PFSK-1 (cell line): Measurements from ENCODE around the gene LAMTOR3.

Experiments used
- FOXP2 ChIP-seq: optimal IDR thresholded peaks from 2 replicates; pipeline ENCODE3; 2011; ENCODE audit warnings: borderline replicate concordance, control low read depth, inconsistent platforms; ENCODE audit not compliant: insufficient read depth; ENCODE audit errors: extremely low read length, extremely low read depth
- POLR2AphosphoS5 ChIP-seq: IDR thresholded peaks from 2 replicates; pipeline ENCODE4 v1.6.1; 2012; ENCODE audit warnings: low read depth, mild to moderate bottlenecking, control low read depth, low read length, moderate library complexity
- SIN3A ChIP-seq: IDR thresholded peaks from 2 replicates; pipeline ENCODE4 v1.6.1; 2012; ENCODE audit warnings: mild to moderate bottlenecking, low read length, moderate library complexity, borderline replicate concordance; ENCODE audit not compliant: insufficient read depth
- TAF1 ChIP-seq: IDR thresholded peaks from 2 replicates; pipeline ENCODE4 v1.6.1; 2012; ENCODE audit warnings: low read length, control low read depth, borderline replicate concordance; ENCODE audit not compliant: insufficient read depth
- TF ChIP-seq, protein P1 (sequence below), 2 experiments: IDR thresholded peaks; 2 replicates each; pipeline versions ENCODE4 v1.6.1 to v1.8.0; 2011 to 2012; ENCODE audit warnings: low read depth in 2 of 2, low read length in 2 of 2, control low read depth in 1 of 2, inconsistent platforms in 1 of 2, mild to moderate bottlenecking in 1 of 2, moderate library complexity in 1 of 2; ENCODE audit not compliant: insufficient read depth in 1 of 2

Gene LAMTOR3

DNA sequence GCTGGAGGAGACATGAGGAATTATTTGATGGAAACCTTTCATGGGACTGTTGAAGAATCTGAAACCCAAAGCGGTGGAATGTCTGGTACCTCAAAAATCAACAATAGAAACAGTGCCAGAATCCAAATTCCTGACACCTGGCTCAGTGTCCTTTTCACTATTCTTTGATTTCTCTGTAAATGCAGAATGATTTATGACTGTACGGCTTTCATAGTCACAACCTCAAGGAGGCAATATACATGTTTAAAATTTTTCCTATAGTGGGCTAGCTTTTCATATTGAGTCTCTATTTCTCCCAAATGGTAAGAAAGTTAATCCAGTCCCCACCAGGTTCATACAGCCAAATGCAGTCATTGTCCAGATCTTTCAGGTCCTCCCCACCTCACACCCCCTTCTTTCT, 58.3 kb downstream of the LAMTOR3 start:
- TF ChIP-seq FOXP2 (no peak), TAF1 (no peak), SIN3A (no peak), POLR2AphosphoS5 (no peak)
- TF ChIP-seq, protein P1, sequence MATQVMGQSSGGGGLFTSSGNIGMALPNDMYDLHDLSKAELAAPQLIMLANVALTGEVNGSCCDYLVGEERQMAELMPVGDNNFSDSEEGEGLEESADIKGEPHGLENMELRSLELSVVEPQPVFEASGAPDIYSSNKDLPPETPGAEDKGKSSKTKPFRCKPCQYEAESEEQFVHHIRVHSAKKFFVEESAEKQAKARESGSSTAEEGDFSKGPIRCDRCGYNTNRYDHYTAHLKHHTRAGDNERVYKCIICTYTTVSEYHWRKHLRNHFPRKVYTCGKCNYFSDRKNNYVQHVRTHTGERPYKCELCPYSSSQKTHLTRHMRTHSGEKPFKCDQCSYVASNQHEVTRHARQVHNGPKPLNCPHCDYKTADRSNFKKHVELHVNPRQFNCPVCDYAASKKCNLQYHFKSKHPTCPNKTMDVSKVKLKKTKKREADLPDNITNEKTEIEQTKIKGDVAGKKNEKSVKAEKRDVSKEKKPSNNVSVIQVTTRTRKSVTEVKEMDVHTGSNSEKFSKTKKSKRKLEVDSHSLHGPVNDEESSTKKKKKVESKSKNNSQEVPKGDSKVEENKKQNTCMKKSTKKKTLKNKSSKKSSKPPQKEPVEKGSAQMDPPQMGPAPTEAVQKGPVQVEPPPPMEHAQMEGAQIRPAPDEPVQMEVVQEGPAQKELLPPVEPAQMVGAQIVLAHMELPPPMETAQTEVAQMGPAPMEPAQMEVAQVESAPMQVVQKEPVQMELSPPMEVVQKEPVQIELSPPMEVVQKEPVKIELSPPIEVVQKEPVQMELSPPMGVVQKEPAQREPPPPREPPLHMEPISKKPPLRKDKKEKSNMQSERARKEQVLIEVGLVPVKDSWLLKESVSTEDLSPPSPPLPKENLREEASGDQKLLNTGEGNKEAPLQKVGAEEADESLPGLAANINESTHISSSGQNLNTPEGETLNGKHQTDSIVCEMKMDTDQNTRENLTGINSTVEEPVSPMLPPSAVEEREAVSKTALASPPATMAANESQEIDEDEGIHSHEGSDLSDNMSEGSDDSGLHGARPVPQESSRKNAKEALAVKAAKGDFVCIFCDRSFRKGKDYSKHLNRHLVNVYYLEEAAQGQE (IDR thresholded peaks at IDR 0.05; ENCODE audit: insufficient read depth in 1 of 2, low read depth in 2 of 2, low read length in 2 of 2), result no peak

GRCh38 chr4:99834569-99834968, 59.7 kb downstream of the LAMTOR3 start:
- TF ChIP-seq, protein P1 (IDR thresholded peaks at IDR 0.05; ENCODE audit: insufficient read depth in 1 of 2, low read depth in 2 of 2, low read length in 2 of 2), result no peak
- TF ChIP-seq FOXP2 (no peak), TAF1 (no peak)

DNA sequence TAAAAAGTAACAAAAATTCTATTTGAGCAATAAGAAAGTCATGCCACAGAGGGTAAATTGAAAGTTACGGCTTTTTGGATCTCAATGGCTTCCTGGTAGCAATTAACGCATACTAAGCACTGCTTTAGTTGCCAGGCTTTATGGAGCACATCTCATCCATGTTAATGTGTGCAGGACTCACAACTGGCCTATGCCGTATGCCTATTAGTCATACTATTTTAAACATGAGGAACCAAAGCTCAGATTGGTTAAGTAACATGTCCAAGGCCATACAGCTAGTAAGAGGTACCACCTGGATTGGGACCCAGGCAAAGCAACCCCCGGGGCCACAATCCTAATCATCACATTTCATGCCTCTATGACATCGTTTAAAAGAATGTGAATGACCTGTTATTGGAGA, 60.5 kb downstream of the LAMTOR3 start:
- no peak for TF ChIP-seq FOXP2
- no peak for TF ChIP-seq POLR2AphosphoS5
- TF ChIP-seq, protein P1 (IDR thresholded peaks at IDR 0.05; ENCODE audit: insufficient read depth in 1 of 2, low read depth in 2 of 2, low read length in 2 of 2), result no peak
- TF ChIP-seq TAF1, result no peak
- no peak for TF ChIP-seq SIN3A

DNA sequence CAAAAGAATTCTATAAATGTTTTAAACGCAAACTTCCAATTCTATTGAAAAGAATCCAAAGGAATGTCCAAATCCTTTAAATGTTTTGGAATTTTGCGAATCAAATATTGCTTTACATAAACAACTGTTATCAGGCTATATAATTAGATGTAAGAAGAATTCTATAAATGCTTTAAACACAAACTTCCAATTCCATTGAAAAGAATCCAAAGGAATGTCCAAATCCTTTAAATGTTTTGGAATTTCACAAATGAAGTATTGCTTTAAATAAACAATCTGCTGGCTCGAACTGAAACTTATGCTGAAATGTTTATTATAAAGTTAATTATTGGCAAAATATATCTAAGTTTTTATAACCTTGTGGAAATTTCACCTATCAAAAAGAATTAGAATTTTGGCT, 61.5 kb downstream of the LAMTOR3 start:
- TF ChIP-seq POLR2AphosphoS5 (no peak), SIN3A (no peak)

DNA sequence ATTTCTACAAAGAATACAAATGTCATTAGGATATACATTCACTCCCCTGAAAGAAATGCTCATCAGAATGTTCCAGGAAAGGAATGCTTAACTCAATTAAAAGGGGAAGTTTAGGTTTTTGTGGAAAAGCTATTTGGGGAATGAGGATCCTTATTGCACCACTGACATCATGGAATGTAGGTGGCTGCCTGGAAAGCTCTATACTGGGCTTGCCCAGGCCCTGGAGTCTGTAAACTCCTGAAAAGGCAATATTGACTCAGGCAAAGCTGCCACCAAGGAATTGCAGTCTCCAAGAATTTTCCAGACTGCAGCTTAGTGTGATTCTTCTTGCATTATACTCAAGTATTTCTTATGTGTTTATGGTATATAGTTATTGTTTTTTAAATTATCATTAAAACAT, 61.9 kb downstream of the LAMTOR3 start:
- TF ChIP-seq SIN3A (no peak), POLR2AphosphoS5 (no peak), FOXP2 (no peak), TAF1 (no peak)
- TF ChIP-seq, protein P1 (IDR thresholded peaks at IDR 0.05; ENCODE audit: insufficient read depth in 1 of 2, low read depth in 2 of 2, low read length in 2 of 2), result no peak
